GM18868 (cell line): ENCODE results near the gene CDH2.

Experiments used
- ATAC-seq: cut with Tn5 transposase; IDR thresholded peaks from one replicate; pipeline ENCODE4 v1.9.1; 2021; ENCODE audit warnings: mild to moderate bottlenecking, moderate library complexity; ENCODE audit not compliant: unreplicated experiment

CDH2 gene

GRCh38 chr18:28128659-28128980 is 48.3 kb downstream of the CDH2 start:
- no peak for ATAC-seq

GRCh38 chr18:28127763-28128658 is 48.9 kb downstream of the CDH2 start:
- no peak for ATAC-seq

DNA sequence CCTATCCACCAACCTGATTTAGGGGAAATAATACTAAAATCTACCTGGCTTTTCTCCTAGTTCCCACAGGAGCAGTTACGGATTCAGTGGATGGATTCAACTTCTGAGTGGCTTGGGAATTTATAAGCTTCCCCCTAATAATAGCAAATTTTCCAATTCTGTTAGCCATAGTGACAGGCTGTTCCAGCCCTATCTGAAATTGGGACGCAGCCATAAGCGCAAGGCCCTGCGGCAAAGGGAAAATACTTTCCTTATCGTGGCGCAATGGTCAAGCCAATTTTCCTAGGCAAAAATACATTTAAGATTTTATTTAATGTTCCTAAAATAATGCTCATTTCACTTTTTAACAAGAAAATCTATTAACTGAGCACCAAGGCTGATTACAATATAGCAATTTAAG is 49.7 kb downstream of the CDH2 start:
- ATAC-seq: no peak

DNA sequence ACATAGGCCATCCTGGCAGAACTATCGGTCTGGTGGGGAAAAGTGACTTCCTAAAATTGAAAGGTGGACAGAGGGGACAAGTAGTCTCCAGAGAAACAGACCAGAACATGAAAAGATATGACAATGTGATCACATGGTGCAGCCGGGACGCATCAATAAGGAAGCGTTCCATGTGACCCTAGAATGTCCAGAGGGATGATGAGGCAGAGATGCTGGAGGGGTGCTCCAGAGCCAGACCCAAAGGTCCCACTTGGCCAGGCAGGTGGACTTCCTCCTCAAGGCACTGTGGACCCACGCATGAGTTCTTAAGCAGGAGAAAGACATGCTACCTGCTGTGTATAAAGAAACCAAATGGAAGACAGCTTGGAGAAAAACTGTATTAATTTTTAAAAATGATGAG is 50.2 kb downstream of the CDH2 start:
- ATAC-seq: no peak

DNA sequence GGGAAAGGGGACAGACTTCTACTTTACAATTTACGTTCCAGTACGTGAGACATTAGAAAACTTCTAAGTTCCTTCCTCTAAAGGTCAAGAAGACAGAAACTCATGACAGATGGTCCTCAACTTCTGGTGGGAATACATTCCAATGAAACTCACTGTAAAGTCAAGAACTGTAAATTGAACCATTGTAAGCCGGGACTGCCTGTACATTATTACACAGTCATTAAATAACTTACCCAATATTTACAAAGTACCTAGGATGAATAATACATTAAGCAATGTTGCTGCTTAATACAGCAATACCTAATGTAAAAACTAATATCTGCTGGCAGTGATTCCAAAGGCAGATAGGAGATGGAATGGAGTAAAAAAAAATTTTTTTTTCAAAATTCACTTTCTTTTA is 51.9 kb downstream of the CDH2 start:
- ATAC-seq: no peak

- ATAC-seq: no peak
Observed at GRCh38 chr18:28124131-28125029, 52.5 kb downstream of the CDH2 start.

- ATAC-seq: no peak
Observed at GRCh38 chr18:28123401-28124030, 53.4 kb downstream of the CDH2 start.

GRCh38 chr18:28120828-28121515 is 56.0 kb downstream of the CDH2 start:
- ATAC-seq: no peak

- no peak for ATAC-seq
Observed at GRCh38 chr18:28116461-28116860, 60.5 kb downstream of the CDH2 start.

DNA sequence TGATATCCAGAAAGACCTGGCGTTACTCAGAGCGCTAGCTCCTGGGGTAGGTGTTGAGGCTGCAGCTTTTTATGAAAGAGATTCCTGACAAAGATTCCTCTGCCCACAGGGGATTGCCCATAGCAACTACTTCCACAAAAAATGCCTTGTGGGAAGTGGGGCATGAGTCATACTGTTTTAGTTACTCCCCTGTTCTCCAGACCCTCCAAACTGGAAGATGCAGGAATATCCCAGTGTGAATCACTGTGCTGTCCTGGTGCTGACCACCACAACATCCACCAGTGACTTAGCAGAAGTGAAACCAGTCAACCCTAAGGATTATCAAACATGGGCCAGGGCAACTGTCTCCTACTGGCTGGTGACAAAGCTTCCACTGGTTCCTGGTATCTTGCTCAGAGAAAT is 61.8 kb downstream of the CDH2 start:
- no peak for ATAC-seq

DNA sequence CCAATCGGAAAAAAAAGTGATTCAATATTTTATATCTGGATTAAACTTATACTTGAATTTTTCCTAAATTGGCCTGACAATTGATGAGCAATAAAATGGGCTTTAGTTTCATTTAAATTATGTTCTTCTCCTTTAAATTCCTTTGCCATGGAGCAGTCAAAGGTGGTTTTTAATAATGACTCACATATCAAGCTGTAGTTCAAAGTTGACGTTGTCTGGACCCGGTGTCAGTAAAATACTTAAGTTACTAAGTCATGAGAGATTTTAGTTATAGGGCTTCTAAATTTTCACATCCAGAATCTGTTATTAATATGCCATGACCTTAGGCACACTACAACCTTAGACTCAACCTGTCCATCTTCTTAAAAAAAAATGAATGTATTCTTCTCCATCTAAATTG is 62.5 kb downstream of the CDH2 start:
- ATAC-seq: no peak

- no peak for ATAC-seq
Observed at GRCh38 chr18:28113271-28114029, 63.5 kb downstream of the CDH2 start.

DNA sequence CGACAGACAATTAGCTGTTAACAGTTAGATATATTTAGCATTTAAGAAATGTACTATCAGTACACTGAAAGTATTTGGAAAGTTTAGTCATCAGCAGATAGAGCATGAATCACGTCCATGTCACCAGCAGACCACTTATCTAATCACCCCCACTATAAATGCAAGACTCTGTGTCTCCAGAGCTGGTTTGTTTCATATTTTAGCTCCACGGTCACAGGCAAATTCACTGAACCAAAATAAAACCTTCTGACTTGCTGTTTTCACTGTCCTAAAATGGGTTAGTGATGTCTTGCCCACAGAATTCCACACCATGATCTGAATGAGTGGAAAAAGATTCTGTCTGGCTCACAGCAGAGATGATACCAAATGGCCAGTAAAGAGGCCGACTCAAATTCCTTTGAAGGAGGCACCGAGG is 64.9 kb downstream of the CDH2 start:
- no peak for ATAC-seq

GRCh38 chr18:28110924-28111323 is 66.0 kb downstream of the CDH2 start:
- ATAC-seq: no peak

GRCh38 chr18:28109781-28110560 is 67.0 kb downstream of the CDH2 start:
- ATAC-seq: no peak

GRCh38 chr18:28108814-28109213 is 68.1 kb downstream of the CDH2 start:
- no peak for ATAC-seq

- no peak for ATAC-seq
Observed at GRCh38 chr18:28108254-28108653, 68.7 kb downstream of the CDH2 start.

GRCh38 chr18:28099237-28099636 is 77.7 kb downstream of the CDH2 start:
- no peak for ATAC-seq

GRCh38 chr18:28095631-28096030 is 81.3 kb downstream of the CDH2 start:
- ATAC-seq: no peak
